GM13976 (cell line): ENCODE results near the gene TNFRSF11A.

Experiments
- DNase-seq: peaks from one replicate; pipeline ENCODE4 v3.0.0; 2012; ENCODE audit warnings: low spot score
- in situ Hi-C: fragments of 300-500 bp; cut with MboI; formaldehyde crosslinking; loops from one replicate; pipeline ENCODE4 v1.12.0; 2022; ENCODE audit warnings: low sequenced_read_pairs, mixed read lengths, inconsistent platforms; ENCODE audit not compliant: unreplicated experiment
- TF ChIP-seq, protein P1 (sequence below): IDR thresholded peaks from 2 replicates; pipeline ENCODE4 v1.5.1; 2012; ENCODE audit warnings: borderline replicate concordance, mild to moderate bottlenecking; ENCODE audit not compliant: insufficient read depth; ENCODE audit errors: extremely low read depth, missing control alignments, control extremely low read depth

Gene TNFRSF11A

DNA sequence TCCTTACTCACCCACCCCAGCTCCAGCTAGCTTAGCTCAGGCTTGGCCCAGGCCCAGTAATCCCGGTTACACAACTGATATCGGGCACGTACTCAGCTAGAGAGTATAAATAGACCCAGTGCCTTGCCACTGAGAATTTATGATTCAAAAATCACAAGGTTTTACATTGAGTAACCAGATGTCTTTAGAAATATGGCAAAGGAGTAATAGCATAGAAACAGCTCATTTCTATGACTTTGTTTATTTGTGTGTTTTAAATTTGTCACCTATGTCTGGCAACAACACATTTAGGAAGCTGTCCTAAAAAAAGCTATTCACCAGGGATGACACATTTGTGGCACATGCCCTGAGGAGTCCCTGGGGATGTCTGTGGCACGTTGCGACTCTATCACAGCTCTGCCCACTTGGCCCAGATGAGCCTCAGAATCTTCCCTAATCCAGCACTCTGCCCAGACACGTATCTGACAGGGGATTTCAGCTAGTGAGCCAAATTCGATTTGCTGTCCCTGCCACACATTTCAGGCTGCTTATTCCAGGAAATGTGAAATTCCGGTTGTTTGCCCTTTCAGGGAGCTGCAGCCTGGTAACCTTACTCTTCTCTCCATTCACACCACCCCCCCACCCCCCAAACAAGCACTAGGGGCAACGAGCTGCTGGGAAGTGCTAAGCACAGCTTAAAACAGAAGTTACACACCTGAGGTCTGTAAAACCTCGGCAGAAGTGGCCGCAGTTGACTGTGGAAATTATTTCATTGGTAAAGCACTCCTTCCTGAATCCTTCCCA, 112.3 kb downstream of the TNFRSF11A start:
- TF ChIP-seq, protein P1, sequence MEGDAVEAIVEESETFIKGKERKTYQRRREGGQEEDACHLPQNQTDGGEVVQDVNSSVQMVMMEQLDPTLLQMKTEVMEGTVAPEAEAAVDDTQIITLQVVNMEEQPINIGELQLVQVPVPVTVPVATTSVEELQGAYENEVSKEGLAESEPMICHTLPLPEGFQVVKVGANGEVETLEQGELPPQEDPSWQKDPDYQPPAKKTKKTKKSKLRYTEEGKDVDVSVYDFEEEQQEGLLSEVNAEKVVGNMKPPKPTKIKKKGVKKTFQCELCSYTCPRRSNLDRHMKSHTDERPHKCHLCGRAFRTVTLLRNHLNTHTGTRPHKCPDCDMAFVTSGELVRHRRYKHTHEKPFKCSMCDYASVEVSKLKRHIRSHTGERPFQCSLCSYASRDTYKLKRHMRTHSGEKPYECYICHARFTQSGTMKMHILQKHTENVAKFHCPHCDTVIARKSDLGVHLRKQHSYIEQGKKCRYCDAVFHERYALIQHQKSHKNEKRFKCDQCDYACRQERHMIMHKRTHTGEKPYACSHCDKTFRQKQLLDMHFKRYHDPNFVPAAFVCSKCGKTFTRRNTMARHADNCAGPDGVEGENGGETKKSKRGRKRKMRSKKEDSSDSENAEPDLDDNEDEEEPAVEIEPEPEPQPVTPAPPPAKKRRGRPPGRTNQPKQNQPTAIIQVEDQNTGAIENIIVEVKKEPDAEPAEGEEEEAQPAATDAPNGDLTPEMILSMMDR, result no peak
- no peak for DNase-seq
- in situ Hi-C loops, result loop anchor here (25.0 kb wide), 2 partner anchors 250 to 550 kb away; partner anchors contain the start of genes PIGN and RELCH

DNA sequence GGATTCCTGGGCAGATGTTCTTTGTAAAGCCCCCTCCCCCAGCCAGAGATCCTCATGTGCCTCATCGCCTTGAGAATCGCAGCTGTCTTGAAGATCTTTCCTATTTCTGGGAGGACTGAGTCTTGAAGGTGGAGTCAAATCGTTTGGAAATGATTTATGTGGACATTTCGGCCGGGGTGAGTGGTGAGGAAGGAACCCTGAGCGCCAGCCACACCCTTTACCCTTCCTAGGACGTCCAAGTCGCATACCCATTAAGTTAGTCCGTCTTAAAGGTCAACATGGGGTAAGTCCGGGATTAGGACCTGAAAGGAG, 112.9 kb downstream of the TNFRSF11A start:
- in situ Hi-C loops, result loop anchor here (25.0 kb wide), 2 partner anchors 251 to 549 kb away; partner anchors contain the start of genes PIGN and RELCH
- DNase-seq, result no peak

DNA sequence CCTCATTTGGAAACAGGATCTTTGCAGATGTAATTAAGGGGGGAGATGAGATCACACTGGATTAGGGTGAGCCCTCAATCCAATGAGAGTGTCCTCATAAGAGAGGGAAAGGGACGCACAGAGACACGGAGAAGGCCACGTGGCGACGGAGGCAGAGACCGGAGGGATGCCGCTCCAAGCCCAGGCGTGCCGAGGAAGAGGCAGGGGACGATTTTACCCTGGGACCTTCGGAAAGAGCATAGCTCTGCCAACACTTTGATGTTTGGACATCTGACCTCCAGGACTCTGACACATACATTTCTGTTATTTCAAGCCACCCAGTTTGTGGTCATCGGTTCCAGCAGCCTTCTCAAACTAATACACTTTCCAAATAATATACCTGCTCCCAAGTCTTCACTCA, 113.3 kb downstream of the TNFRSF11A start:
- TF ChIP-seq, protein P1, result no peak
- in situ Hi-C loops, result loop anchor here (25.0 kb wide), 2 partner anchors 251 to 549 kb away; partner anchors contain the start of genes PIGN and RELCH
- DNase-seq, result no peak

More for the DNA sequence above, 112.9 kb downstream of the TNFRSF11A start:
- TF ChIP-seq, protein P1, result no peak

DNA sequence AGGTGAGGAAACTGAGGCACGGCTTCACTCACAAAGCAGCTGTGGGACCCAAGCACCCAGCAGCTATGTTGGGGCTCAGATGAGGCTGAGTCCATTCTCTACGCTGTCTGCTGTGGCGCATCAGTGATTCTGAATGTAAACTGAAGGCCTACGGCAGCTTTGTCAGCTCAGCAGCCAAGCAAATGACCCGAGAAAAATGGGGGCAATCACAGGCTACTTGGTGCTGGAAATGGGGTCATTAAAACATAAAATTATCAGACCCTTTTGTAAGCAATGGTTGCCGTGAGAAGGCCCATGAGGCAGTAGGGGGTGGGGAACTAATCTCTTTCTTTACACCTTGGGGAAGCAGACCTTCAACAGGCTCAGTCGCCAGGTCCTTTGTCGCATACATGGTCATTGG, 113.8 kb downstream of the TNFRSF11A start:
- DNase-seq, result no peak
- TF ChIP-seq, protein P1, result no peak
- in situ Hi-C loops, result loop anchor here (25.0 kb wide), 2 partner anchors 252 to 548 kb away; partner anchors contain the start of genes PIGN and RELCH
